Fibroblast of the aortic adventitia (primary cell): ENCODE measurements around the gene C9orf72. TPM values are rescaled to one million over a fixed set of nuclear protein-coding genes. Genes with fewer than 3 reads are reported as not detected.

Experiments used
- DNase-seq: peaks from one replicate; pipeline ENCODE4 v3.0.0-alpha.2; 2010; ENCODE audit warnings: low read depth
- H3K4me3 ChIP-seq: 2 replicates; pipeline ENCODE4 v1.5.1; 2011; ENCODE audit warnings: low read depth, mild to moderate bottlenecking, control low read depth, low read length, moderate library complexity
- CTCF ChIP-seq: IDR thresholded peaks from 2 replicates; pipeline ENCODE4 v1.5.1; 2011; ENCODE audit warnings: mild to moderate bottlenecking, low read length, control low read depth, inconsistent platforms; ENCODE audit not compliant: insufficient read depth
- total RNA-seq: library from RNA; depleted of rRNA; stranded (reverse); fragments of >200 nt; gene quantifications from 2 replicates; pipeline ENCODE4 v1.2.3, GENCODE V29; 2012; ENCODE audit warnings: low replicate concordance

C9orf72 gene
- total RNA-seq, 1 donor: 7.5 TPM

GRCh38 chr9:27541740-27542139 is 31.5 kb downstream of the C9orf72 start:
- H3K4me3 ChIP-seq: no peak overlapping the region
- no peak for TF ChIP-seq CTCF
- DNase-seq: no peak

GRCh38 chr9:27540502-27540901 is 32.8 kb downstream of the C9orf72 start:
- peak; percentile 48 for DNase-seq
- no peak overlapping the region for H3K4me3 ChIP-seq
- TF ChIP-seq CTCF: no peak

- H3K4me3 ChIP-seq: no peak overlapping the region
- peak; percentile 91 for DNase-seq
- no peak for TF ChIP-seq CTCF
These were observed 33.5 kb downstream of the C9orf72 start for GRCh38 chr9:27539479-27540441.

- no peak for DNase-seq
- no peak for TF ChIP-seq CTCF
- no peak overlapping the region for H3K4me3 ChIP-seq
These were observed 34.6 kb downstream of the C9orf72 start for GRCh38 chr9:27538647-27539046.

- TF ChIP-seq CTCF: no peak
- DNase-seq: no peak
- H3K4me3 ChIP-seq: no peak overlapping the region
These were observed 35.5 kb downstream of the C9orf72 start for GRCh38 chr9:27537756-27538155.

GRCh38 chr9:27537027-27537435 is 36.2 kb downstream of the C9orf72 start:
- no peak overlapping the region for H3K4me3 ChIP-seq
- no peak for DNase-seq
- TF ChIP-seq CTCF: no peak
